ENCODE measurements around the gene MXRA8. TPM values are rescaled to one million over a fixed set of nuclear protein-coding genes. Genes with fewer than 3 reads are reported as not detected.

MXRA8 gene
- total and polyA plus RNA-seq, 2 experiments from 2014 or later = 155 to 242 TPM

DNA sequence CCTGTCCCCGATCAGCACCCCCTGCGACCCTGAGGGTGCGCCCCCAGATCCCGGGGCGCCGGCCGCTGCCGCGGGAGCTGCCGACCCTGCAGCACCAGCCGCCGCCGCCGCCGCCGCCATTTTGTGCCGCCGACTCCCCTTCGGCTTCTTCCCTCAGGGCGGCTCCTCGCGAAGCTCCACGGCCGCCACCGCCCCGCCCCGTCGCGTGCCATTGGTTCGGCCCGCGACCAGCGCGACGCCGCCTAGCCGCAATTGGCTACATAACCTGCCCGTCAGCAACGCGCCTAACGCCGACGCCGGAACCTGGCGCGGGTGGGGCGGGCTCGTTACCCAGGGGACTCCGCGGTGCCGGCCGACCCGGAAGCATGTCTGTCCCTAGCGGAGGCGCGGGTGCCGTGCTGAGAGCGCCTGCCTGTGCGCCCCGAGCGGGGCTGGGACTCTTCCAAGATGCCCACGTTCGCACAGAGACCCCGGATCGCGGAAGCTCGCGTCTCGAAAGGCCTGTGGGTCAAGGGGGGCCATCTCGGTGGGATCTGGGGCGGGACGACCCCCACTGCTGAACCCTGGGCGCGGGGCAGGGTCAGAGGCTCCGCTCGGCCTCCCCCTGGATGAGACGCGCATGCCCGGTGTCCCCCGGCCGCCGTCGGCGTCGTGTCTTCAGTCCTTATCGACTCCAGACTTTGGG, 41.0 kb upstream of the MXRA8 start, which contains the start of gene CCNL2:
Gene CCNL2 (minus strand): TSS at position 149 of the 685 bp plus-strand sequence. CDS start 29 bp downstream, at position 120.
- Histone ChIP-seq H3K9me2 (replicated peaks; ENCODE audit: insufficient read depth) (no peaks in the 10 kb centered on the region), H3K9me3 (ENCODE audit: low read depth) (no peaks in the 10 kb centered on the region), H3K4me2 (peak within 1 kb of the TSS; percentile 92), H3K4me3 (peak within 1 kb of the TSS; percentile 70), H2AFZ (peak within 1 kb of the TSS; percentile 41), H3K27me3 (no peaks in the 10 kb centered on the region), H3K27ac (peak within 1 kb of the TSS; percentile 83), H3K36me3 (replicated peaks; ENCODE audit: insufficient read depth, low read depth) (no peaks in the 10 kb centered on the region), H3K79me2 (peaks cover 66% of the 10 kb centered on the region), H4K20me1 (ENCODE audit: insufficient read depth, poor library complexity, severe bottlenecking) (peaks cover 4% of the 10 kb centered on the region), H3K4me1 (ENCODE audit: insufficient read depth) (peaks cover 26% of the 10 kb centered on the region)
- no peak for TF ChIP-seq EZH2phosphoT487 (IDR thresholded peaks at IDR 0.05; ENCODE audit: low read depth, severe bottlenecking, unreplicated experiment)
- no peak for TF ChIP-seq EZH2 (IDR thresholded peaks at IDR 0.05; ENCODE audit: borderline replicate concordance)
- TF ChIP-seq, protein P1, sequence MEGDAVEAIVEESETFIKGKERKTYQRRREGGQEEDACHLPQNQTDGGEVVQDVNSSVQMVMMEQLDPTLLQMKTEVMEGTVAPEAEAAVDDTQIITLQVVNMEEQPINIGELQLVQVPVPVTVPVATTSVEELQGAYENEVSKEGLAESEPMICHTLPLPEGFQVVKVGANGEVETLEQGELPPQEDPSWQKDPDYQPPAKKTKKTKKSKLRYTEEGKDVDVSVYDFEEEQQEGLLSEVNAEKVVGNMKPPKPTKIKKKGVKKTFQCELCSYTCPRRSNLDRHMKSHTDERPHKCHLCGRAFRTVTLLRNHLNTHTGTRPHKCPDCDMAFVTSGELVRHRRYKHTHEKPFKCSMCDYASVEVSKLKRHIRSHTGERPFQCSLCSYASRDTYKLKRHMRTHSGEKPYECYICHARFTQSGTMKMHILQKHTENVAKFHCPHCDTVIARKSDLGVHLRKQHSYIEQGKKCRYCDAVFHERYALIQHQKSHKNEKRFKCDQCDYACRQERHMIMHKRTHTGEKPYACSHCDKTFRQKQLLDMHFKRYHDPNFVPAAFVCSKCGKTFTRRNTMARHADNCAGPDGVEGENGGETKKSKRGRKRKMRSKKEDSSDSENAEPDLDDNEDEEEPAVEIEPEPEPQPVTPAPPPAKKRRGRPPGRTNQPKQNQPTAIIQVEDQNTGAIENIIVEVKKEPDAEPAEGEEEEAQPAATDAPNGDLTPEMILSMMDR (IDR thresholded peaks at IDR 0.05; ENCODE audit: poor library complexity) = peak; percentile 33
- under 1% methylated on average over 60 of the region's 86 CpGs for WGBS (ENCODE audit: low lambda C conversion rate, missing lambda C conversion rate)
- DNase-seq (ENCODE audit: low spot score) = peak; percentile 99

DNA sequence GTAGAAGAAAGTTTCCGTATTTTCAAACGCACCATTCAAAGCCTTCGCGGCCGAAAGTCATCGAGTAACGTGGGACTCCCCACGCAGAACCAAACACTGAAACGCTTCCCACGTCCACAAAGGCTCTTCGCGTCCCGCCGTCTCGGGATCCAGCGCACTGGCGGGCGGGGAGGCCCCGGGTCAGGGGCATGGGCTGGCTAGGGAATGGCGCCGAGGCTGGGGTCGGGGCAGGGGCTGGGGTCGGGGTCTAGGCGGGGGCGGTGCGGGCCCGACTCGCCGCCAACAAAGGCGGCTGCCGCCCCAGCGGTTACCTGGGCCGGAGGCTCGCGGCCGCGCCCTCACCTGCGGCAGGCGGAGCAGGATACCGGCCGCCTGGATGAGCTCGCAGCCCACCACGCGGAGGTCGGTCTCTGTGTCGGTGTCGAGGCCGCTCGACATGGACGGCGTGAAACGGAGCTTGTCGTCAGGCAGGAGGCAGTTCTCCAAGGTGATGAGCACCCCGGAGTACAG, 40.4 kb upstream of the MXRA8 start:
- H3K9me3 ChIP-seq (ENCODE audit: low read depth) = no peaks in the 10 kb centered on the region
- DNase-seq (ENCODE audit: low spot score) = peak; percentile 24
- H3K27ac ChIP-seq = peak overlapping the region; percentile 79
- H3K36me3 ChIP-seq (replicated peaks; ENCODE audit: insufficient read depth, low read depth) = no peaks in the 10 kb centered on the region
- no peaks in the 10 kb centered on the region for H3K9me2 ChIP-seq (replicated peaks; ENCODE audit: insufficient read depth)
- H4K20me1 ChIP-seq (ENCODE audit: insufficient read depth, poor library complexity, severe bottlenecking) = peaks cover 4% of the 10 kb centered on the region
- H3K27me3 ChIP-seq = no peaks in the 10 kb centered on the region
- TF ChIP-seq, protein P1 (IDR thresholded peaks at IDR 0.05; ENCODE audit: poor library complexity) = no peak
- TF ChIP-seq EZH2phosphoT487 (IDR thresholded peaks at IDR 0.05; ENCODE audit: low read depth, severe bottlenecking, unreplicated experiment) (no peak), EZH2 (IDR thresholded peaks at IDR 0.05; ENCODE audit: borderline replicate concordance) (no peak)
- peaks cover 26% of the 10 kb centered on the region for H3K4me1 ChIP-seq (ENCODE audit: insufficient read depth)
- H3K4me2 ChIP-seq = peak overlapping the region; percentile 86
- 1% methylated on average over 25 of the region's 54 CpGs for WGBS (ENCODE audit: low lambda C conversion rate, missing lambda C conversion rate)
- peak overlapping the region; percentile 70 for H3K4me3 ChIP-seq
- H3K79me2 ChIP-seq = peaks cover 72% of the 10 kb centered on the region
- H2AFZ ChIP-seq = peak overlapping the region; percentile 41

DNA sequence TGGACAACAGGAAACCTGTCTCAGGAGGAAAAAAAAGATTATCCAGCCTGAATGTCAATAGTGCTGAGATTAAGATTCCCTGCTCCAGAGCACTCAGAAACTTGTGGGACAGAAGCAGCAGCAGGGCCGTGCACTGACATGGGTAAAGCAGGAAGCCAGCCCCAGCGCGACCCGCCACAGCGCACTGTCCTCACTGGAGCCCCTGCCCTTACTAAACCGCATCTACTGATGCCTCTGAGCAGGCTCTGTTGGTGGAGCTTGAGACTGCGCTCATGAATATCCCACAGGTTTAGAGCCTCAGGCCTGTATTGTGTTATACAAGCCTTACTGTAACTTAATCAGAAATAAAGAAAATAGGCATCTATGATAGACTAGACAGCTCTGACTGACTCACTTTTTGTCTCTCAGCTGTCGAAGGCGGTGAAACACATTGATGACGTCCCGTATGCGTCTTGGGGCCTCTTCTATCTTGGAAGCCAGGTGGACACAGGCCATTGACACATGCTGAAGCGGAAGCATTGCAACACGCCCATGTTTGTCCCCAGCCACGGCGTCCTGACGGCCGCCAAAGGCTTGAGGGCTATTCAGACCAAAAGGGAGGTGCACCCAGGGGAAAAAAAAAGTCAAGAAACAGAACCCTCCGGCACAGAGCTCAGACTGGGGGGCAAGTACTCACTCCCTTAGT, 39.6 kb upstream of the MXRA8 start:
- no peak for DNase-seq (ENCODE audit: low spot score)
- Histone ChIP-seq H3K36me3 (replicated peaks; ENCODE audit: insufficient read depth, low read depth) (no peaks in the 10 kb centered on the region), H2AFZ (no peak overlapping the region)

More for the DNA sequence above, 39.6 kb upstream of the MXRA8 start:
- H4K20me1 ChIP-seq (ENCODE audit: insufficient read depth, poor library complexity, severe bottlenecking) = peaks cover 4% of the 10 kb centered on the region
- H3K9me2 ChIP-seq (replicated peaks; ENCODE audit: insufficient read depth) = no peaks in the 10 kb centered on the region
- peaks cover 77% of the 10 kb centered on the region for H3K79me2 ChIP-seq
- no peaks in the 10 kb centered on the region for H3K9me3 ChIP-seq (ENCODE audit: low read depth)
- H3K4me2 ChIP-seq = peak overlapping the region; percentile 86
- H3K27me3 ChIP-seq = no peaks in the 10 kb centered on the region
- peak overlapping the region; percentile 70 for H3K4me3 ChIP-seq
- H3K27ac ChIP-seq = peak overlapping the region; percentile 79
- WGBS (ENCODE audit: low lambda C conversion rate, missing lambda C conversion rate) = 67% methylated on average over 19 of the region's 19 CpGs
- peaks cover 26% of the 10 kb centered on the region for H3K4me1 ChIP-seq (ENCODE audit: insufficient read depth)
- TF ChIP-seq EZH2 (IDR thresholded peaks at IDR 0.05; ENCODE audit: borderline replicate concordance) = no peak
- TF ChIP-seq, protein P1 (IDR thresholded peaks at IDR 0.05; ENCODE audit: poor library complexity) = no peak
- no peak for TF ChIP-seq EZH2phosphoT487 (IDR thresholded peaks at IDR 0.05; ENCODE audit: low read depth, severe bottlenecking, unreplicated experiment)
